Activated CD4-positive, alpha-beta T cell treated with anti-CD3 and anti-CD28 coated beads for 4 hours (primary cell): ENCODE measurements around the gene NEK11.

Experiments used
- DNase-seq, 2 donors: peaks; one replicate each; pipeline ENCODE4 v3.0.0-alpha.2; 2020

The NEK11 gene

GRCh38 chr3:131047582-131047981 is 20.9 kb downstream of the NEK11 start:
- DNase-seq, result no peak

GRCh38 chr3:131048030-131048429 is 21.4 kb downstream of the NEK11 start:
- DNase-seq, result no peak

GRCh38 chr3:131050001-131050400 is 23.3 kb downstream of the NEK11 start:
- no peak for DNase-seq

- DNase-seq, result no peak
These were observed 26.6 kb downstream of the NEK11 start for GRCh38 chr3:131053043-131053859.

GRCh38 chr3:131067983-131068382 is 41.3 kb downstream of the NEK11 start:
- no peak for DNase-seq

GRCh38 chr3:131072099-131072559 is 45.5 kb downstream of the NEK11 start:
- no peak for DNase-seq

- no peak for DNase-seq
These were observed 46.2 kb downstream of the NEK11 start for GRCh38 chr3:131072845-131073244.

GRCh38 chr3:131075632-131076328 is 49.1 kb downstream of the NEK11 start:
- DNase-seq, result no peak

GRCh38 chr3:131077904-131078303 is 51.2 kb downstream of the NEK11 start:
- DNase-seq, result no peak

GRCh38 chr3:131079086-131079485 is 52.4 kb downstream of the NEK11 start:
- DNase-seq, result no peak

GRCh38 chr3:131081224-131081623 is 54.5 kb downstream of the NEK11 start:
- no peak for DNase-seq

GRCh38 chr3:131082246-131082645 is 55.6 kb downstream of the NEK11 start:
- DNase-seq, result no peak

GRCh38 chr3:131082871-131083863 is 56.5 kb downstream of the NEK11 start:
- no peak for DNase-seq

- DNase-seq, result no peak
These were observed 65.1 kb downstream of the NEK11 start for GRCh38 chr3:131091768-131092167.

- no peak for DNase-seq
These were observed 81.2 kb downstream of the NEK11 start for GRCh38 chr3:131107637-131108433.

- no peak for DNase-seq
These were observed 82.5 kb downstream of the NEK11 start for GRCh38 chr3:131109156-131109555.

GRCh38 chr3:131110087-131110486 is 83.4 kb downstream of the NEK11 start:
- no peak for DNase-seq

- DNase-seq, result no peak
These were observed 87.6 kb downstream of the NEK11 start for GRCh38 chr3:131114256-131114655.

GRCh38 chr3:131125684-131126083 is 99.0 kb downstream of the NEK11 start:
- DNase-seq, result no peak

GRCh38 chr3:131140891-131141290 is 114.2 kb downstream of the NEK11 start:
- no peak for DNase-seq

- no peak for DNase-seq
These were observed 115.1 kb downstream of the NEK11 start for GRCh38 chr3:131141770-131142169.

GRCh38 chr3:131142580-131142979 is 115.9 kb downstream of the NEK11 start:
- DNase-seq, result no peak
